PC-3 (cell line): Measurements from ENCODE around the gene CENPT. TPM values are rescaled to one million over a fixed set of nuclear protein-coding genes. Genes with fewer than 3 reads are reported as not detected.

ENCODE experiments used
- ATAC-seq: fragments of 200-7000 bp; cut with Tn5 transposase; 2 replicates; pipeline ENCODE4 v1.9.1; 2020; ENCODE audit warnings: mild to moderate bottlenecking, moderate library complexity
- BruUV-seq: library from RNA; stranded (reverse); fragments of 400-500 nt; replicated peaks from 2 replicates; lab custom pipeline; 2021; lab: Mats Ljungman, UMichigan
- CTCF ChIA-PET: fragments of 300-600 bp; sonication (Branson Sonifier 250); formaldehyde crosslinking; loops from one replicate; lab custom pipeline; 2022; ENCODE audit warnings: antibody characterized with exemption; lab: Charles Lee
- POLR2A ChIA-PET: fragments of 300-600 bp; sonication (Branson Sonifier 250); formaldehyde crosslinking; loops from one replicate; lab custom pipeline; 2022; ENCODE audit warnings: antibody characterized with exemption; ENCODE audit not compliant: unreplicated experiment; lab: Charles Lee
- DNase-seq: peaks from one replicate; pipeline ENCODE4 v3.0.0-alpha.2; 2015
- H2AFZ ChIP-seq: fragments of 300-600 bp; sonication (generic); 2 replicates; pipeline ENCODE4 v1.6.0; 2016; ENCODE audit warnings: antibody characterized with exemption, low read length
- H3F3A ChIP-seq: fragments of 300-600 bp; sonication (generic); one replicate; pipeline ENCODE4 v1.6.0; 2017; ENCODE audit warnings: antibody characterized with exemption, low read length, control low read depth, mild to moderate bottlenecking; ENCODE audit not compliant: unreplicated experiment
- H3K27ac ChIP-seq: fragments of 300-600 bp; sonication (generic); 2 replicates; pipeline ENCODE4 v1.5.1; 2016; ENCODE audit warnings: mild to moderate bottlenecking, low read length
- H3K27me3 ChIP-seq: fragments of 300-600 bp; sonication (generic); 2 replicates; pipeline ENCODE4 v1.6.1; 2016; ENCODE audit warnings: low read length, mixed read lengths
- H3K36me3 ChIP-seq: fragments of 300-600 bp; sonication (generic); 2 replicates; pipeline ENCODE4 v1.6.1; 2016; ENCODE audit warnings: low read depth, mixed run types, low read length, mixed read lengths
- H3K4me1 ChIP-seq: fragments of 300-600 bp; sonication (generic); 2 replicates; pipeline ENCODE4 v1.5.1; 2016; ENCODE audit warnings: low read length; ENCODE audit not compliant: insufficient read depth
- H3K4me2 ChIP-seq: fragments of 300-600 bp; sonication (generic); 2 replicates; pipeline ENCODE4 v1.6.0; 2016; ENCODE audit warnings: low read length
- H3K4me3 ChIP-seq: fragments of 300-600 bp; sonication (generic); 2 replicates; pipeline ENCODE4 v1.5.1; 2016; ENCODE audit warnings: mild to moderate bottlenecking, low read length, mixed read lengths
- H3K79me2 ChIP-seq: fragments of 300-600 bp; sonication (generic); 2 replicates; pipeline ENCODE4 v1.6.1; 2017; ENCODE audit warnings: low read length, mixed read lengths
- H3K9ac ChIP-seq: fragments of 300-600 bp; sonication (generic); 2 replicates; pipeline ENCODE4 v1.6.0; 2016; ENCODE audit warnings: mild to moderate bottlenecking, low read length
- H3K9me2 ChIP-seq: fragments of 300-600 bp; sonication (generic); replicated peaks from 2 replicates; pipeline ENCODE4 v1.6.1; 2016; ENCODE audit warnings: mixed run types, low read length, mixed read lengths
- H3K9me3 ChIP-seq: fragments of 300-600 bp; sonication (generic); 2 replicates; pipeline ENCODE4 v1.6.1; 2016; ENCODE audit warnings: low read length, mixed read lengths
- H4K20me1 ChIP-seq: fragments of 300-600 bp; sonication (generic); 2 replicates; pipeline ENCODE4 v1.6.1; 2016; ENCODE audit warnings: low read length, mixed read lengths
- CTCF ChIP-seq: fragments of 300-600 bp; sonication (generic); conservative IDR thresholded peaks from 2 replicates; pipeline ENCODE4 v1.5.1; 2017; ENCODE audit warnings: antibody characterized with exemption, low read depth, mild to moderate bottlenecking, low read length
- EZH2 ChIP-seq: fragments of 300-600 bp; sonication (generic); IDR thresholded peaks from one replicate; pipeline ENCODE4 v1.6.1; 2017; ENCODE audit warnings: antibody characterized with exemption, mild to moderate bottlenecking, low read length; ENCODE audit not compliant: unreplicated experiment
- EZH2phosphoT487 ChIP-seq: fragments of 300-600 bp; sonication (generic); IDR thresholded peaks from 2 replicates; pipeline ENCODE4 v1.6.1; 2018; ENCODE audit warnings: mild to moderate bottlenecking, antibody characterized with exemption, low read length, borderline replicate concordance
- intact Hi-C: fragments of 100-400 bp; cut with micrococcal nuclease; formaldehyde crosslinking; loops from 2 replicates; pipeline ENCODE4 v1.9.0; 2023
- total RNA-seq: library from RNA; depleted of rRNA; stranded (reverse); fragments of >200 nt; gene quantifications from 2 replicates; pipeline ENCODE4 v1.2.3, GENCODE V29; 2014

Gene CENPT
- total RNA-seq, 1 experiment from 2014 or later = 35.1 TPM

DNA sequence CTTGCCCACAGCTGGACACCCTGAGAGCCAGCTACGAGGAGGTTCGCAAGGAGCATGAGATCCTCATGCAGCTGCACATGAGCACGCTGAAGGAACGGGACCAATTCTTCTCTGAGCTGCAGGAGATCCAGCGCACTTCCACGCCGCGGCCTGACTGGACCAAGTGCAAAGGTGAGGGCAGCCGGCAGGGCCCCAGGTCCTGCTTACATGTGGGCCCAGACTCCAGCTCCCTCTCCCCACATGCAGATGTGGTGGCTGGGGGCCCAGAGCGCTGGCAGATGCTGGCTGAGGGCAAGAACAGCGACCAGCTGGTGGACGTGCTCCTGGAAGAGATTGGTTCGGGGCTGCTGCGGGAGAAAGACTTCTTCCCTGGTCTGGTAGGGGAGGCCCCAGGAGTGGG is 21.6 kb downstream of the CENPT start:
- BruUV-seq = no TSS peak
- H2AFZ ChIP-seq = no peak overlapping the region
- no peaks in the 10 kb centered on the region for H3F3A ChIP-seq
- no peaks in the 10 kb centered on the region for H3K4me1 ChIP-seq
- H3K4me3 ChIP-seq = no peak overlapping the region
- DNase-seq (no peak), ATAC-seq (no peak)
- no peak overlapping the region for H3K27ac ChIP-seq
- no peaks in the 10 kb centered on the region for H3K27me3 ChIP-seq
- H3K36me3 ChIP-seq = no peaks in the 10 kb centered on the region
- ChIA-PET CTCF (no interaction called here), POLR2A (no interaction called here)
- no peak overlapping the region for H3K4me2 ChIP-seq
- no peaks in the 10 kb centered on the region for H3K9me3 ChIP-seq
- no peaks in the 10 kb centered on the region for H4K20me1 ChIP-seq
- H3K9ac ChIP-seq = no peak overlapping the region
- no peak for TF ChIP-seq CTCF
- no peak for TF ChIP-seq EZH2phosphoT487
- no peak for TF ChIP-seq EZH2
- H3K9me2 ChIP-seq = no peaks in the 10 kb centered on the region
- intact Hi-C loops = no loop called here
- no peaks in the 10 kb centered on the region for H3K79me2 ChIP-seq

DNA sequence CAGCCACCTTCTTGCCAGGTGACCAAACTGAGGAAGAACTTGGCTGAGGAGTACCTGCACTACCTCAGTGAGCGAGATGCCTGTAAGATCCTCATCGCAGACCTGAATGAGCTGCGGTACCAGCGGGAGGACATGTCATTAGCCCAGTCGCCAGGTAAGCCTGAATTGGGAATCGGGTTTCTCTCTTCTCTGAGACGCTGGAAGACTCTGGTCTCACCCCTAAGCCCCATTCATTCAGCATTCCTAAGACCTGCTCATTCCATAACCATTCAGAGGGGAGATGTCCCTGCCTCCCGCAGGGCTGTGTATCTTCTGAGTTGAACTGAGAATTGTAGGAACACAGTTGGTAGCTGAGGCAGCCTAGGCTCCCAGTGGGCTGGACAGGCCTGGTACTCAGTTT is 22.4 kb downstream of the CENPT start:
- no TSS peak for BruUV-seq
- ChIA-PET POLR2A (interaction anchor here (0.6 kb wide), 1 partner anchor 9 kb away, joined by 5 read pairs; no protein-coding TSS in a partner anchor), CTCF (no interaction called here)
- no peaks in the 10 kb centered on the region for H3K79me2 ChIP-seq
- no peaks in the 10 kb centered on the region for H3K27me3 ChIP-seq
- no peak overlapping the region for H3K9ac ChIP-seq
- H3K9me3 ChIP-seq = no peaks in the 10 kb centered on the region
- intact Hi-C loops = no loop called here
- no peak overlapping the region for H3K27ac ChIP-seq
- ATAC-seq = no peak
- no peak overlapping the region for H3K4me3 ChIP-seq
- no peak for DNase-seq
- no peak overlapping the region for H2AFZ ChIP-seq
- H3K4me2 ChIP-seq = no peak overlapping the region
- no peaks in the 10 kb centered on the region for H3F3A ChIP-seq
- no peaks in the 10 kb centered on the region for H4K20me1 ChIP-seq
- H3K36me3 ChIP-seq = no peaks in the 10 kb centered on the region
- no peak for TF ChIP-seq EZH2
- no peak for TF ChIP-seq CTCF
- no peak for TF ChIP-seq EZH2phosphoT487
- H3K9me2 ChIP-seq = no peaks in the 10 kb centered on the region
- H3K4me1 ChIP-seq = no peaks in the 10 kb centered on the region

DNA sequence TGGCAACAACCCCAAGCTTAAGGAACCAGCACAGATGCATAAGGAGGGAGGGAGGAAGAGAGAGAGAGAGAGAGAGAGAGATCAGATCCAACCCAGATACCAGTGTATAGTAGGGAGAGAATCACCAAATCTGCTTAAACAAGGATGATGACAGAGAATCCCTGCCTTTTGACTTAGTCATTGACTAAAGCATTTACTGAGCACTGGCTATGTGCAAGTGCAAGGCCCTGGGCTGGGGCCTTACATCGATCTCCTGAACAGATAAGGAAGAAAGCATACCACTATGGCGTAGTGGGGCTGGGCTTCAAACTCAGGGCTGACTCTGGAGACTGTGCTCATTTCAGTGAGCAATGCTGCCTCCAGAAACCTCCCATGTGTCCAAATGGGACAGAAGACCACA is 25.0 kb downstream of the CENPT start:
- Histone ChIP-seq H4K20me1 (no peaks in the 10 kb centered on the region), H3K9ac (no peak overlapping the region), H3K4me3 (no peak overlapping the region), H3F3A (no peaks in the 10 kb centered on the region), H3K4me1 (no peaks in the 10 kb centered on the region), H3K27ac (no peak overlapping the region), H3K4me2 (no peak overlapping the region), H3K79me2 (no peaks in the 10 kb centered on the region), H3K36me3 (no peaks in the 10 kb centered on the region), H3K27me3 (no peaks in the 10 kb centered on the region), H2AFZ (no peak overlapping the region), H3K9me3 (no peaks in the 10 kb centered on the region), H3K9me2 (no peaks in the 10 kb centered on the region)
- ChIA-PET CTCF (no interaction called here), POLR2A (no interaction called here)
- no peak for TF ChIP-seq EZH2
- no peak for TF ChIP-seq EZH2phosphoT487
- no peak for TF ChIP-seq CTCF
- BruUV-seq = no TSS peak
- ATAC-seq (no peak), DNase-seq (no peak)
- intact Hi-C loops = no loop called here
